PC-9 (cell line): ENCODE data around the gene HCST. TPM values are rescaled to one million over a fixed set of nuclear protein-coding genes. Genes with fewer than 3 reads are reported as not detected.
"Not testable (repeated sequence)": the region's sequence is repeated elsewhere in the genome, so short reads cannot be mapped to it uniquely, and the experiment has no call there.

Experiments
- BruUV-seq: library from RNA; stranded (reverse); fragments of 400-500 nt; replicated peaks from 2 replicates; lab custom pipeline; 2021; lab: Mats Ljungman, UMichigan
- CTCF ChIA-PET: fragments of 300-600 bp; sonication (Branson Sonifier 250); formaldehyde crosslinking; loops from one replicate; lab custom pipeline; 2022; ENCODE audit warnings: antibody characterized with exemption; lab: Charles Lee
- POLR2A ChIA-PET: fragments of 300-600 bp; sonication (Branson Sonifier 250); formaldehyde crosslinking; loops from one replicate; lab custom pipeline; 2022; ENCODE audit warnings: antibody characterized with exemption; ENCODE audit not compliant: unreplicated experiment; lab: Charles Lee
- DNase-seq, 2 experiments: peaks; one replicate each; pipeline versions ENCODE4 v3.0.0 to v3.0.0-alpha.2; 2015 to 2022; ENCODE audit warnings: mixed read lengths in 1 of 2
- H2AFZ ChIP-seq: fragments of 200-600 bp; sonication (generic); 2 replicates; pipeline ENCODE4 v1.8.1; 2017; ENCODE audit warnings: antibody characterized with exemption
- H3F3A ChIP-seq: fragments of 200-600 bp; sonication (generic); 2 replicates; pipeline ENCODE4 v1.8.1; 2017; ENCODE audit warnings: antibody characterized with exemption, mild to moderate bottlenecking, low read depth; ENCODE audit not compliant: insufficient read depth
- H3K27ac ChIP-seq: fragments of 200-600 bp; sonication (generic); 2 replicates; pipeline ENCODE4 v1.6.1; 2016; ENCODE audit warnings: mixed run types
- H3K27me3 ChIP-seq: fragments of 200-600 bp; sonication (generic); 2 replicates; pipeline ENCODE4 v1.6.1; 2016; ENCODE audit warnings: low read depth, mixed run types; ENCODE audit not compliant: insufficient read depth
- H3K36me3 ChIP-seq: fragments of 200-600 bp; sonication (generic); 2 replicates; pipeline ENCODE4 v1.6.1; 2016; ENCODE audit warnings: low read depth, mixed run types
- H3K4me1 ChIP-seq: fragments of 200-600 bp; sonication (generic); replicated peaks from 2 replicates; pipeline ENCODE4 v1.6.1; 2016; ENCODE audit warnings: mixed run types; ENCODE audit not compliant: insufficient read depth
- H3K4me2 ChIP-seq: fragments of 200-600 bp; sonication (generic); 2 replicates; pipeline ENCODE4 v1.6.1; 2017; ENCODE audit warnings: mixed run types
- H3K4me3 ChIP-seq: fragments of 200-600 bp; sonication (generic); 2 replicates; pipeline ENCODE4 v1.6.1; 2016; ENCODE audit warnings: mixed run types
- H3K79me2 ChIP-seq: fragments of 200-600 bp; sonication (generic); 2 replicates; pipeline ENCODE4 v1.6.1; 2017; ENCODE audit warnings: low read depth, mixed run types
- H3K9me2 ChIP-seq: fragments of 200-600 bp; sonication (generic); 2 replicates; pipeline ENCODE4 v1.8.1; 2017; ENCODE audit warnings: mild to moderate bottlenecking; ENCODE audit not compliant: insufficient read depth
- H3K9me3 ChIP-seq: fragments of 200-600 bp; sonication (generic); 2 replicates; pipeline ENCODE4 v1.8.1; 2016; ENCODE audit warnings: low read depth; ENCODE audit not compliant: insufficient read depth
- H4K20me1 ChIP-seq: fragments of 200-600 bp; sonication (generic); 2 replicates; pipeline ENCODE4 v1.8.1; 2017; ENCODE audit not compliant: insufficient read depth
- EZH2 ChIP-seq: fragments of 200-600 bp; sonication (generic); IDR thresholded peaks from 2 replicates; pipeline ENCODE4 v1.8.0; 2017; ENCODE audit warnings: antibody characterized with exemption, low read depth
- intact Hi-C: fragments of 100-400 bp; cut with micrococcal nuclease; formaldehyde crosslinking; loops from one replicate; pipeline ENCODE4 v1.10.0; 2022; ENCODE audit not compliant: unreplicated experiment
- total RNA-seq: library from RNA; stranded (reverse); gene quantifications from 2 replicates; pipeline ENCODE4 v1.2.3, GENCODE V29; 2021
- TF ChIP-seq, protein P1 (sequence below): fragments of 200-600 bp; sonication (generic); conservative IDR thresholded peaks from 2 replicates; pipeline ENCODE4 v1.6.1; 2017; ENCODE audit warnings: mixed run types, antibody characterized with exemption, mild to moderate bottlenecking, moderate library complexity

The HCST gene
- total RNA-seq, 1 experiment from 2014 or later = 1.8 TPM

DNA sequence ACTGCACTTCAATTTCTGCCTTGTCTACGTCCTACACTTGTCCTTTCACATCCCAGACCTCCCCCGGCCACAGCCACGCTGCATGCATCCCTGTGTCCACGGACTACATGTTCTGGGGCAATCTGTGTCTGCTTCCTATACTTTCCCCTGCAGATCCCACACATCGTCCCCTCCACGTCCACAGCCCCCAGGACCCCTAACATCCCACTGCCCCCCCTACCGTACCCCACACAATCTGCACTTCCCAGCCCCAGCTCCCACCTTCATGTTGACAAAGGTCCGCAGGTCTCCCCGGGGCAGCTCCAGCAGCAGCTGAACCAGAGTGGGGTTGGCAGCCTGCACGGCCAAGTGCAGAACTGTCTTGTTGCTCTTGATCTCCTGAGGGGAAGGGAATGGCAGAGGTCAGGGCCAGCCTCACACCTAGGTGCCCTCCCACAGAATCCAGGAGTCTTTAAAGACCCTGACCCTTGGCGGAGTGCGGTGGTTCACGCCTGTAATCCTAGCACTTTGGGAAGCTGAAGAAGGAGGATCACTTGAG, 12.1 kb upstream of the HCST start:
- no peaks in the 10 kb centered on the region for H3K9me3 ChIP-seq
- DNase-seq = no peak
- H3K4me2 ChIP-seq = no peak overlapping the region
- ChIA-PET POLR2A (no interaction called here), CTCF (no interaction called here)
- no peaks in the 10 kb centered on the region for H3K27me3 ChIP-seq
- no peak overlapping the region for H2AFZ ChIP-seq
- H3K36me3 ChIP-seq = 0 out of 2 replicates have a peak, but pooled peaks cover 6% of the 10 kb centered on the region
- no peaks in the 10 kb centered on the region for H3K4me1 ChIP-seq
- TF ChIP-seq, protein P1, sequence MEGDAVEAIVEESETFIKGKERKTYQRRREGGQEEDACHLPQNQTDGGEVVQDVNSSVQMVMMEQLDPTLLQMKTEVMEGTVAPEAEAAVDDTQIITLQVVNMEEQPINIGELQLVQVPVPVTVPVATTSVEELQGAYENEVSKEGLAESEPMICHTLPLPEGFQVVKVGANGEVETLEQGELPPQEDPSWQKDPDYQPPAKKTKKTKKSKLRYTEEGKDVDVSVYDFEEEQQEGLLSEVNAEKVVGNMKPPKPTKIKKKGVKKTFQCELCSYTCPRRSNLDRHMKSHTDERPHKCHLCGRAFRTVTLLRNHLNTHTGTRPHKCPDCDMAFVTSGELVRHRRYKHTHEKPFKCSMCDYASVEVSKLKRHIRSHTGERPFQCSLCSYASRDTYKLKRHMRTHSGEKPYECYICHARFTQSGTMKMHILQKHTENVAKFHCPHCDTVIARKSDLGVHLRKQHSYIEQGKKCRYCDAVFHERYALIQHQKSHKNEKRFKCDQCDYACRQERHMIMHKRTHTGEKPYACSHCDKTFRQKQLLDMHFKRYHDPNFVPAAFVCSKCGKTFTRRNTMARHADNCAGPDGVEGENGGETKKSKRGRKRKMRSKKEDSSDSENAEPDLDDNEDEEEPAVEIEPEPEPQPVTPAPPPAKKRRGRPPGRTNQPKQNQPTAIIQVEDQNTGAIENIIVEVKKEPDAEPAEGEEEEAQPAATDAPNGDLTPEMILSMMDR = no peak
- TF ChIP-seq EZH2 = no peak
- no peaks in the 10 kb centered on the region for H4K20me1 ChIP-seq
- H3K79me2 ChIP-seq = no peaks in the 10 kb centered on the region
- H3K4me3 ChIP-seq = no peak overlapping the region
- no peaks in the 10 kb centered on the region for H3K9me2 ChIP-seq
- H3F3A ChIP-seq = no peaks in the 10 kb centered on the region
- no peak overlapping the region for H3K27ac ChIP-seq
- no TSS peak for BruUV-seq
- intact Hi-C loops = no loop called here

DNA sequence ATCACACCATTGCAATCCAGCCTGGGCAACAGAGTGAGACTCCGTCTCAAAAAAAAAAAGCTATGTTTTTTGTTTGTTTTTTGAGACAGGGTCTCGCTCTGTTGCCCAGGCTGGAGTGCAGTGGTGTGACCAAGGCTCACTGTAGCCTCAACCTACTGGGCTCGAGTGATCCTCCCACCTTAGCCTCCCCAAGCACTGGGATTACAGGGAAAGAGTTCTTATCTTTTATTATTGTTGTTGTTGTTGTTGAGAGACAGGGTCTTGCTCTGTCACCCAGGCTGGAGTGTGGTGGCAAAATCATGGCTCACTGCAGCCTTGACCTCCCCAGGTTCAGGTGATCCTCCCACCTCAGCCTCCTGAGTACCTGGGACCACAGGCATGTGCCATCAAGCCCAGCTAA, 10.5 kb upstream of the HCST start:
- H3K4me1 ChIP-seq, H3K27me3 ChIP-seq, H2AFZ ChIP-seq, DNase-seq, H3K9me3 ChIP-seq, H3F3A ChIP-seq, H4K20me1 ChIP-seq, H3K27ac ChIP-seq, H3K79me2 ChIP-seq, H3K4me2 ChIP-seq, intact Hi-C loops, H3K36me3 ChIP-seq, H3K4me3 ChIP-seq, BruUV-seq, H3K9me2 ChIP-seq: not testable (repeated sequence)
- ChIA-PET CTCF (interaction anchor here (0.6 kb wide), 1 partner anchor 21 kb away, joined by 3 read pairs; no protein-coding TSS in a partner anchor), POLR2A (interaction anchor here (0.6 kb wide), 1 partner anchor 9 kb away, joined by 4 read pairs; no protein-coding TSS in a partner anchor)

DNA sequence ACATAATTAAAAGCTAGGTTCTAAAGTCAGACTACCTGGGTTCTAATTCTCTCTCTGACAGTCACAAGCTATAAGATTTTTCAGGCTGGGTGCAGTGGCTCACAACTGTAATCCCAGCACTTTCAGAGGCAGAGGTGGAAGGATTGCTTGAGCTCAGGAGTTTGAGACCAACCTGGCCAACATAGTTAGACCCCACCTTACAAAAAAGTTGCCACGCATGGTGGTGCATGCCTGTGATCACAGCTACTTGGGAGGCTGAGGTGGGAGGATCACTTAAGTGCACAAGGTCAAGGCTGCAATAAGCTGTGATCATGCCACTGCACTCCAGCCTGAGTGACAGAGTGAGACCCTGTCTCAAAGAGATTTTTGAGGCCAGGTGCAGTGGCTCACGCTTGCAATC, 8.0 kb upstream of the HCST start:
- Histone ChIP-seq H3K4me2 (no peak overlapping the region), H3K4me3 (no peak overlapping the region), H3K27ac (no peak overlapping the region), H4K20me1 (no peaks in the 10 kb centered on the region), H2AFZ (no peak overlapping the region), H3F3A (no peaks in the 10 kb centered on the region), H3K79me2 (peaks cover 15% of the 10 kb centered on the region), H3K9me2 (no peaks in the 10 kb centered on the region), H3K9me3 (no peaks in the 10 kb centered on the region), H3K4me1 (no peaks in the 10 kb centered on the region), H3K27me3 (no peaks in the 10 kb centered on the region), H3K36me3 (peaks cover 16% of the 10 kb centered on the region; the same call in 1 of the 2 replicates)
- no peak for DNase-seq
- intact Hi-C loops = no loop called here
- no TSS peak for BruUV-seq
- POLR2A ChIA-PET = no interaction called here
- CTCF ChIA-PET = no interaction called here
- no peak for TF ChIP-seq EZH2
- TF ChIP-seq, protein P1 = no peak
